ENCODE results near the gene APBA3. TPM values are rescaled to one million over a fixed set of nuclear protein-coding genes. Genes with fewer than 3 reads are reported as not detected.

The APBA3 gene
- total and polyA plus RNA-seq, 9 of the 15 experiments (the other 6 are each of a cell fraction or from before 2014, with no cell fraction given): 0.10 to 29.5 (median 11.5) TPM

- TF ChIP-seq ZMIZ1 (IDR thresholded peaks at IDR 0.05; ENCODE audit: low read depth in 2 of 2, low read length in 2 of 2) (peak in 1 of 2 experiments; percentile 49; a peak in 1 of 4 replicates), NFATC3 (IDR thresholded peaks at IDR 0.05) (0 out of 2 replicates have a peak, but pooled peaks have one; percentile 34), ZNF121 (CRISPR knock-in tag; conservative IDR thresholded peaks at IDR 0.05) (no peak), ZFP36 (IDR thresholded peaks at IDR 0.05; ENCODE audit: low read depth, low read length, partially characterized antibody) (peak; percentile 27), NCOR1 (IDR thresholded peaks at IDR 0.05) (no peak), CREB3 (tag; conservative IDR thresholded peaks at IDR 0.05; ENCODE audit: low read depth) (no peak), NONO (IDR thresholded peaks at IDR 0.05; ENCODE audit: low read depth in 2 of 2, low read length in 1 of 2) (no peak), SAFB (IDR thresholded peaks at IDR 0.05; ENCODE audit: borderline replicate concordance, low read depth, low read length) (no peak), FUS (optimal IDR thresholded peaks at IDR 0.05; ENCODE audit: low read depth, low read length) (no peak), ARID3A (IDR thresholded peaks at IDR 0.05; ENCODE audit: borderline replicate concordance, low read depth, low read length) (0 out of 2 replicates have a peak, but pooled peaks have one; percentile 11), CEBPB (tag; IDR thresholded peaks at IDR 0.05) (peak; percentile 90), RBM25 (IDR thresholded peaks at IDR 0.05; ENCODE audit: low read depth, low read length, severe bottlenecking) (peak; percentile 47), ZNF280B (CRISPR knock-in tag; IDR thresholded peaks at IDR 0.05) (no peak), BCL6 (CRISPR knock-in tag; IDR thresholded peaks at IDR 0.05) (0 out of 2 replicates have a peak, but pooled peaks have one; percentile 25), NRF1 (conservative IDR thresholded peaks at IDR 0.05 in 1 of 2, IDR thresholded peaks at IDR 0.05 in 1 of 2) (peak; percentile 100)
- TF ChIP-seq, protein P1, sequence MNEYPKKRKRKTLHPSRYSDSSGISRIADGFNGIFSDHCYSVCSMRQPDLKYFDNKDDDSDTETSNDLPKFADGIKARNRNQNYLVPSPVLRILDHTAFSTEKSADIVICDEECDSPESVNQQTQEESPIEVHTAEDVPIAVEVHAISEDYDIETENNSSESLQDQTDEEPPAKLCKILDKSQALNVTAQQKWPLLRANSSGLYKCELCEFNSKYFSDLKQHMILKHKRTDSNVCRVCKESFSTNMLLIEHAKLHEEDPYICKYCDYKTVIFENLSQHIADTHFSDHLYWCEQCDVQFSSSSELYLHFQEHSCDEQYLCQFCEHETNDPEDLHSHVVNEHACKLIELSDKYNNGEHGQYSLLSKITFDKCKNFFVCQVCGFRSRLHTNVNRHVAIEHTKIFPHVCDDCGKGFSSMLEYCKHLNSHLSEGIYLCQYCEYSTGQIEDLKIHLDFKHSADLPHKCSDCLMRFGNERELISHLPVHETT (CRISPR knock-in tag; conservative IDR thresholded peaks at IDR 0.05 in 1 of 2, IDR thresholded peaks at IDR 0.05 in 1 of 2): peak in 1 of 2 experiments; percentile 0; a peak in 1 of 4 replicates
Observed at GRCh38 chr19:3762501-3763459, 1.3 kb upstream of the APBA3 start, which contains the start of gene MRPL54 (continued).
